Uterus (tissue), 2 donors: Measurements from ENCODE around the gene REEP3.

Experiments
- CTCF ChIP-seq, 4 experiments: fragments of 200-600 bp in 2 of 4; fragments of 450-650 bp in 2 of 4; sonication (generic) in 2 of 4; IDR thresholded peaks; one replicate each; pipeline ENCODE4 v1.5.1; 2016 to 2019; ENCODE audit warnings: antibody characterized with exemption in 4 of 4, mild to moderate bottlenecking in 2 of 4, moderate library complexity in 1 of 4
- POLR2A ChIP-seq, 2 donors: fragments of 450-650 bp; IDR thresholded peaks; one replicate each; pipeline ENCODE4 v1.6.1; 2016; ENCODE audit warnings: antibody characterized with exemption in 2 of 2, mild to moderate bottlenecking in 1 of 2, moderate library complexity in 1 of 2

DNA sequence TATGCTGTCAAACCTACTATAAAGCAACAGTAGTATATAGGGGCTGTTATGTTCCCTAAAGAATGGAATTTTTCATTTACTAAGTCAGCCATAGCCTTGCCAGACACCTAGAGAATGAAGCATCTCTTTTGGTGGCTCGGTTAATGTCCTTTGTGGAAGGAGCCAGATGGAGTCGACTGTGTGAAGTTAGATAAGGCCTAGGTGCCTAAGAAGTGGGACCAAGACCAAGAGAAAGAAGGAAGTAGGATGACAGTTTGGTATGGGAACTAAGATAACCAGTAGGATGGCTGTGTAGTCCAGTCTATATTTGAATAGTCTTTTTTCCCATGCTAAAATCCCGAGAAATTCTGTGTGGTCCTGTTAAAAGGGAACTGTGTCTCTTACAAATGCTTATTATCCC, 62.2 kb downstream of the REEP3 start:
- no peak for TF ChIP-seq CTCF (IDR thresholded peaks at IDR 0.05)
- no peak for TF ChIP-seq POLR2A (IDR thresholded peaks at IDR 0.05)
